ENCODE measurements around the gene CKS2.

GRCh38 chr9:89328064-89328463, 17.1 kb downstream of the CKS2 start:
- TF ChIP-seq POLR2A (IDR thresholded peaks at IDR 0.05) (no peak), CTCF (IDR thresholded peaks at IDR 0.05 in 4 of 5, conservative IDR thresholded peaks at IDR 0.05 in 1 of 5) (no peak)
